Endothelial cell (in vitro differentiated cells): ENCODE data around the gene LHX4. TPM values are rescaled to one million over a fixed set of nuclear protein-coding genes. Genes with fewer than 3 reads are reported as not detected.

Experiments used
- DNase-seq: peaks from one replicate; pipeline ENCODE4 v3.0.0; 2021; ENCODE audit warnings: low spot score
- H3K27ac Mint-ChIP-seq: one replicate; pipeline ENCODE4 v1.8.0; 2021; ENCODE audit warnings: mixed read lengths, inconsistent platforms; ENCODE audit not compliant: unreplicated experiment
- H3K27me3 Mint-ChIP-seq: one replicate; pipeline ENCODE4 v1.8.0; 2021; ENCODE audit warnings: mild to moderate bottlenecking, moderate library complexity, mixed read lengths, inconsistent platforms; ENCODE audit not compliant: unreplicated experiment
- H3K36me3 Mint-ChIP-seq: one replicate; pipeline ENCODE4 v1.8.0; 2021; ENCODE audit warnings: mild to moderate bottlenecking, low read depth, mixed read lengths, inconsistent platforms; ENCODE audit not compliant: unreplicated experiment
- H3K4me1 Mint-ChIP-seq: one replicate; pipeline ENCODE4 v1.8.0; 2021; ENCODE audit warnings: mild to moderate bottlenecking, mixed read lengths, inconsistent platforms; ENCODE audit not compliant: unreplicated experiment
- H3K4me3 Mint-ChIP-seq: one replicate; pipeline ENCODE4 v1.8.0; 2021; ENCODE audit warnings: mild to moderate bottlenecking, mixed read lengths, inconsistent platforms; ENCODE audit not compliant: unreplicated experiment
- H3K9me3 Mint-ChIP-seq: one replicate; pipeline ENCODE4 v1.8.0; 2021; ENCODE audit warnings: mixed read lengths, inconsistent platforms; ENCODE audit not compliant: unreplicated experiment
- total RNA-seq: library from RNA; stranded (reverse); fragmentation: NEBNext Ultra II Directional; extraction: Animal tissue kit (Norgen Biotek cat#: 25700); gene quantifications from one replicate; pipeline ENCODE4 v1.2.1, GENCODE V29; 2021; ENCODE audit not compliant: unreplicated experiment
- TF ChIP-seq, protein P1 (sequence below): fragments of 200-600 bp; sonication (generic); IDR thresholded peaks from one replicate; pipeline ENCODE4 v1.5.0; 2021; ENCODE audit warnings: antibody characterized with exemption; ENCODE audit not compliant: unreplicated experiment

The LHX4 gene
- total RNA-seq, 1 donor from 2014 or later = 1.5 TPM

DNA sequence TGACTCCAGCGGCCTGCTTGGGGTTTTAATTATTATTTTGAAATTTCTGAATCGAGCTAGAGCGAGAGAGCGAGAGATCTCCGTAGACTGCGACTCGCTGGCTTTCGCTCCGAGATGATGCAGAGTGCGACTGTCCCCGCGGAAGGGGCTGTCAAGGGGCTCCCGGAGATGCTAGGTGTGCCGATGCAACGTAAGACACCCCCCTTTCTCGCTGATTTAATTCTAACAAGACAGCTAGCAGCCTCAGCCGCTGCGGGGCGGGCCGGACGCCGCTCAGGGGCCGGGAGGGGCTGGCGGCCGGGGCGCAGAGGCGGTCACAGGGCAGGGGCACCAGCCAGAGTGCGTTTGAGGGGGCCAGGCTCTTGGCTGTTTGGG lies 339 bp downstream of the LHX4 start:
- no peak for DNase-seq
- H3K27ac Mint-ChIP-seq = no peak overlapping the region
- H3K4me1 Mint-ChIP-seq = peaks cover 11% of the 10 kb centered on the region
- TF ChIP-seq, protein P1, sequence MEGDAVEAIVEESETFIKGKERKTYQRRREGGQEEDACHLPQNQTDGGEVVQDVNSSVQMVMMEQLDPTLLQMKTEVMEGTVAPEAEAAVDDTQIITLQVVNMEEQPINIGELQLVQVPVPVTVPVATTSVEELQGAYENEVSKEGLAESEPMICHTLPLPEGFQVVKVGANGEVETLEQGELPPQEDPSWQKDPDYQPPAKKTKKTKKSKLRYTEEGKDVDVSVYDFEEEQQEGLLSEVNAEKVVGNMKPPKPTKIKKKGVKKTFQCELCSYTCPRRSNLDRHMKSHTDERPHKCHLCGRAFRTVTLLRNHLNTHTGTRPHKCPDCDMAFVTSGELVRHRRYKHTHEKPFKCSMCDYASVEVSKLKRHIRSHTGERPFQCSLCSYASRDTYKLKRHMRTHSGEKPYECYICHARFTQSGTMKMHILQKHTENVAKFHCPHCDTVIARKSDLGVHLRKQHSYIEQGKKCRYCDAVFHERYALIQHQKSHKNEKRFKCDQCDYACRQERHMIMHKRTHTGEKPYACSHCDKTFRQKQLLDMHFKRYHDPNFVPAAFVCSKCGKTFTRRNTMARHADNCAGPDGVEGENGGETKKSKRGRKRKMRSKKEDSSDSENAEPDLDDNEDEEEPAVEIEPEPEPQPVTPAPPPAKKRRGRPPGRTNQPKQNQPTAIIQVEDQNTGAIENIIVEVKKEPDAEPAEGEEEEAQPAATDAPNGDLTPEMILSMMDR = no peak
- H3K4me3 Mint-ChIP-seq = peak overlapping the region; percentile 56
- peaks cover 4% of the 10 kb centered on the region for H3K36me3 Mint-ChIP-seq
- peaks cover 23% of the 10 kb centered on the region for H3K27me3 Mint-ChIP-seq
- H3K9me3 Mint-ChIP-seq = no peaks in the 10 kb centered on the region

DNA sequence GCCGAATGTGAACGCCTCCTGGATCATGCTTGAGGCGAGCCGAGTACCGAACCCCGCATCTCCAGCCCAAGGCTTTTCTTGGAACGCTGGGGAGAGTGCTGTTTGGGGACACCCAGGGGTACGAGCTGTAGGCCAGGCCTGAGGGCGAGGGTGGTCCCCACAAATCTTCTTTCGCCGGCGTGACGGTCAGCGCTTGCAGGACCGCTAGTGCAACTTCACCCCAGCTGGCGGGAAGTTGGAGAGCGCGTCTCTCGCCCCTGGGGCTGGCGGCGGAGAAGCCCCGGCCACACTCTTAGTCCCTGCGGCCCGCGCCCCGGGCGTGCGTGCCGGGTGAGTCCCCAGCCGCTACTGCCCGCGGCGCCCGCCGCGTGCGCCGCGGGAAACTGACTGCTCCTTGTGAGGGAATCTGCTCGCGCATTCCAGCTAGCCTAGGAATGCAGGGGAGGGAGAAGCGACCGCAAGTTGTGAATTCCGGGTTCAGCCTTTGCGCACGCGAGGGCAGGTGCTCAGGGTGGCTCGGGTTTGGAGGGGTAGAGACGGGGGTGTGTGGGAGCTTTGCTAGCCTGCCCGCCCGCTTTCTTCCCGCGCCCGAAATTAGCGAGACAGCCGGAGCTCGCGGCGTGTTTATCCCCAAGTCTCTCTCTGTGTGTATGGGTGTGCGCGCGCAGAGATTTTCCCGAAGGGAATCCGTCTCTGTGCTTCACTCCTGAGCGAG lies 884 bp downstream of the LHX4 start:
- DNase-seq = no peak
- peaks cover 25% of the 10 kb centered on the region for H3K27me3 Mint-ChIP-seq

DNA sequence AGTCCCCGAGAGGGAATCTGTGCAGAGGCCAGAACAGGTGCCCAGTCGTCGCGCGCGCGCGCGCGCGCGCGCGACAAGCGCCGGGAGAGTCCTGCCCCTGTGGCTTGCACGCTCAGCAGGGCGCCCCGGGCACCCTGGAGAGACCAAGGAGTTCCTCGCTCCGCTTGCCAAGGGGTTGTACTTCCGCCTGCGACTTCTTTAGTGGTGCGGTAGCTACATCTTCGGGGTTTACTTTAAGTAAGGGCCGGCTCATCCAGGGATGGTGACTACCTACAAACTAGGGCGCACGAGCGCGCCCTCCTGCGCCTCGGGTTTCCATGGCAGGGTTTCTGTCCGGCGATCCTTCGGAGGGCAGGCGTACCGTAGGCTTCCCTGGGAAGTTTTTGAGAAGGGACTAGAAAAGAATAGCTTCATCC lies 1.4 kb downstream of the LHX4 start:
- H3K4me3 Mint-ChIP-seq = peak overlapping the region; percentile 81
- H3K9me3 Mint-ChIP-seq = no peaks in the 10 kb centered on the region
- H3K27me3 Mint-ChIP-seq = peaks cover 30% of the 10 kb centered on the region
- peaks cover 20% of the 10 kb centered on the region for H3K4me1 Mint-ChIP-seq
- peaks cover 4% of the 10 kb centered on the region for H3K36me3 Mint-ChIP-seq
- peak overlapping the region; percentile 48 for H3K27ac Mint-ChIP-seq
- TF ChIP-seq, protein P1 = no peak
- no peak for DNase-seq

More for the DNA sequence above, 884 bp downstream of the LHX4 start:
- no peak overlapping the region for H3K27ac Mint-ChIP-seq
- peaks cover 15% of the 10 kb centered on the region for H3K4me1 Mint-ChIP-seq
- TF ChIP-seq, protein P1 = no peak
- no peaks in the 10 kb centered on the region for H3K9me3 Mint-ChIP-seq
- H3K36me3 Mint-ChIP-seq = peaks cover 4% of the 10 kb centered on the region
- H3K4me3 Mint-ChIP-seq = peak overlapping the region; percentile 51

DNA sequence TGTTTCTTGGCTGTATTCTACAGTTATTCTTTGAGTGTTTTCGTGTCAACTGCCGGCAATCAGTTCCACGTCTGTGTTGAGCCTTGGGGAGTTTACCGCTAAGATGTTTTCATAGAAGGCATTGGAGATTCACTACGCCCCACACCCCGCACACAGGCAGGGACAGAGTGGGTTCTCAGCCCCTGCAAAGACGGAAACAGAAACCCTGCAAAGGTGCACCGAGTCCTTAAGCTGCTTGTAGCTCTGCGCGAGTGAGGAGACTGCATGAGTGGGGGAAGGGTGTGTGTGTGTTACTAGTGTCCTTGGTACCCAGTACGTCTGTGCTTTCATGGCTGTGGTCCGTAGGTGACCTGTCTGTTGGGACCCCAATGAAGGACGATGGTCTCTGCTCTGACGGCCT lies 1.9 kb downstream of the LHX4 start:
- TF ChIP-seq, protein P1 = no peak
- DNase-seq = no peak
- H3K4me3 Mint-ChIP-seq = peak overlapping the region; percentile 81
- H3K9me3 Mint-ChIP-seq = no peaks in the 10 kb centered on the region
- H3K36me3 Mint-ChIP-seq = peaks cover 4% of the 10 kb centered on the region
- no peak overlapping the region for H3K27ac Mint-ChIP-seq
- H3K4me1 Mint-ChIP-seq = peaks cover 22% of the 10 kb centered on the region
- H3K27me3 Mint-ChIP-seq = peaks cover 33% of the 10 kb centered on the region

DNA sequence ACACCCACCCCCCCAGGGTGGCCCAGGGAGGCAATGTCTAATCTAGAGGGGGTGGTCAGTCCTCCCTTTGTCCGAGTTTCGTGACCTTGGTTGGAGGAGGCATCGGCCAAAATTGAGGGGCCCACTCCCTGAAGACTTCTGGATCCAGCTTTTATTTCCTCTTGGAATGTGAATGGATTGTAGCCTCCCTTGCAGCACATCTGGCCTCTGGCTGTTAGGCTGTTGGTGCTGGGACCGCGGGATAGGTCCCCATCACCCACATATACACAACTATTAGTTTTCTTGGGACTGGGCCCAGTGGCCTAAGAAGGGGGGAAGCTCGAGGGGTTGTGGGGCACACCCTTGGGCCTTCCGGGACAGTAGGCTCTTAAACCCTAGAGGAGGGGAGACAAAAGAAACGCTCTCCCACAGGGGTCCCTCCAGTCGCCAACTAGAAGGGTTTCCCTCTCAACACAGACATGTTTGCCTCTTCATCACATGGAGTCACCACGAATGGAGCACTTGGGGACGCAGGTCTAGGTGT lies 2.5 kb downstream of the LHX4 start:
- TF ChIP-seq, protein P1 = no peak
- Mint-ChIP-seq H3K27me3 (peaks cover 40% of the 10 kb centered on the region), H3K4me3 (peak overlapping the region; percentile 81), H3K9me3 (no peaks in the 10 kb centered on the region), H3K27ac (no peak overlapping the region), H3K4me1 (peaks cover 22% of the 10 kb centered on the region), H3K36me3 (peaks cover 4% of the 10 kb centered on the region)
- DNase-seq = no peak
